GM21381 (cell line): Measurements from ENCODE around the gene RASGRF2.
"Not testable (repeated sequence)": the region's sequence is repeated elsewhere in the genome, so short reads cannot be mapped to it uniquely, and the experiment has no call there.

Source experiments
- ATAC-seq: cut with Tn5 transposase; IDR thresholded peaks from one replicate; pipeline ENCODE4 v1.9.1; 2021; ENCODE audit warnings: mild to moderate bottlenecking, moderate library complexity; ENCODE audit not compliant: unreplicated experiment

The RASGRF2 gene

DNA sequence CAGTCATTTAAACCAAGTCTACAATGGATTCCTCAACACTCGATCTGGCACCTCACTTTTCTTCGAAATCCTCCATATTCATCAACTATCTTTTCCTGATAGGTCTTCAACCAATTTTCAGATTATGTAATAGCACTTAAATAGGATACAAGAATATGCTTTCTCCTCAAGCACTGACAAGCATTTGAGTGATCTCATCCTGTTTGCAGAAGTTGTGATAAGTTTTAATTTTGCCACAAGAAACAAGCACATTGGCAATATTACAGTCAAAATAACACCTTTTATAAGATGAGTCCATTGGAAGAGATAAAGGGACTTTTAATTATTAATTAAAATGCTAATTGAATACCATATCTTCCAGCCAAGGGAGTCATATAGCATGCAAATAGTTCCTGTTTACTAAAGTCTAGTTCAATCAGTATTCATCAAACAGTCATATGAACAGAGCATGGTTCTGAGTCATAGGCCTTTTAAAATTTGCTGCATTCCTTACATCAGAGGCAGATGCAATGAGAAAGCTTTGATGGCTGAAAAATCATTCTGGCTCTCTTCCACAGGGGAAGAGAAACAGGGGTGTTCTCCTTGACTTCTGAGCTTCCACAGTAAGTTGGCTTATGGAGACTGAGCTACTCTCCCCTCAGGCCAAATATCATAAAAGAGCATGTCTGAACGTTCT lies 308.5 kb downstream of the RASGRF2 start:
- ATAC-seq, result no peak

DNA sequence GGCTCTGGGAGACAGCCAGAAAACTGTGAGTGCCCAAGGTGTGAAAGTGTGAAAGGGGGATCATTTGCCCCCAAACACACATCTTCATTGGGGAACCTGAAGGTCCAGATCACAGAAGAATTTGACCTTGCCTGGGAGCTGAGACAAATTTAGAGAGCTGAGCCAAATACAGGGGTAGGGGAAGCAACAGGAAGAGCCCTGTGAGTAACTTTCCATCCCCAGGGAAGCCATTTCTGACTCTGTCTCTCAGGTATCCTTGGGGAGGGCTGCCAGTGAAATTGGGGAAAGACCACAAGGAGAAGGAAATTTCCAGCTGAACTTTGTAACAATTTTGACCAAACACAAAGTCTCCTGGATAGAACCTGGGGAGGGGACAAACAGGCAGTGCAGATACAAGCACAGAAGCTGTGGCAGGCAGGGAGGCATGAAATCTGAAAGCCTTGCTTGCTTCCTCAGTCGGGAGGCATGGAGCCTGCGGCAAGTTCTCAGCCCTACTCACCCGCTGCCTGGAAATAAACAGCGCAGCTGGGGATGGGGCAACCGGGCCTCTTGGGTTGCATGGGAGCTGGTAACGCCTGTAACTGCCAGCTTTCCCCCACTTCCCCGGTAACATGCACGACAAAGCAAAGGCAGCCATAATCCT lies 309.7 kb downstream of the RASGRF2 start:
- ATAC-seq, result no peak

DNA sequence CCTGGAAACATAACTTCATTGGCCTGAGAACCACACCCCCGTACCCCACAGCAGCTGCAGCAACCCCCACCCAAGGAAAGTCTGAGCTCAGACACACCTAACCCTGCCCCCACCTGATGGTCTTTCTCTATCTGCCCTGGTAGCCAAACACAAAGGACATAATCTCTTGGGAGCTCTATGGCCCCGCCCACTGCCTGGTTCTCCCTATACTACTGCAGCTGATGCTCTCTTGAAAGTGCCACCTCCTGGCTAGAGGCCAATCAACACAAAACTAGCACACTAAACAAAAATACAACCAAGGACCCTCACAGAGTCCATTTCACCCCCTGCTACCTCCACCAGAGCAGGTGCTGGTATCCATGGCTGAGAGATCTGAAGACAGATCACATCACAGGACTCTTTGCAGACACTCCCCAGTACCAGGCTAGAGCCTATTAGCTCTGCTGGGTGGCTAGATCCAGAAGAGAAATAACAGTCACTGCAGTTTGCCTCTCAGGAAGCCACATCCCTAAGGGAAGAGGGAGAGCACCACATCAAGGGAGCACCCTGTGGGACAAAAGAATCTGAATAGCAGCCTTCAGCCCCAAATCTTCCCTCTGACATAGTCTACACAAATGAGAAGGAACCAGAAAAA lies 310.3 kb downstream of the RASGRF2 start:
- not testable (repeated sequence) for ATAC-seq
